ENCODE results near the gene ZBTB44. TPM values are rescaled to one million over a fixed set of nuclear protein-coding genes. Genes with fewer than 3 reads are reported as not detected.
A peak's percentile ranks its signal among the peaks of the same experiment; 100 is the strongest.

ZBTB44 gene
- total RNA-seq (2021; ENCODE audit: unreplicated experiment) = 66.4 TPM
- 16.9 TPM for polyA plus RNA-seq (2012; ENCODE audit: insufficient read length)
- Bru-seq, nascent RNA = percentile 93 among the genes with signal in this experiment
- BruChase-seq, experiment 1, labeled RNA remaining after a 2-hour chase = percentile 93 among the genes with signal in this experiment
- BruChase-seq, experiment 2, labeled RNA remaining after a 6-hour chase = percentile 94 among the genes with signal in this experiment
- long read RNA-seq, full-length matches to known transcripts = 5 of 32 reads
- long read RNA-seq, partial matches to known transcripts = 2 of 32 reads
- long read RNA-seq, other reads (novel, unspliced or antisense) = 25 of 32 reads

DNA sequence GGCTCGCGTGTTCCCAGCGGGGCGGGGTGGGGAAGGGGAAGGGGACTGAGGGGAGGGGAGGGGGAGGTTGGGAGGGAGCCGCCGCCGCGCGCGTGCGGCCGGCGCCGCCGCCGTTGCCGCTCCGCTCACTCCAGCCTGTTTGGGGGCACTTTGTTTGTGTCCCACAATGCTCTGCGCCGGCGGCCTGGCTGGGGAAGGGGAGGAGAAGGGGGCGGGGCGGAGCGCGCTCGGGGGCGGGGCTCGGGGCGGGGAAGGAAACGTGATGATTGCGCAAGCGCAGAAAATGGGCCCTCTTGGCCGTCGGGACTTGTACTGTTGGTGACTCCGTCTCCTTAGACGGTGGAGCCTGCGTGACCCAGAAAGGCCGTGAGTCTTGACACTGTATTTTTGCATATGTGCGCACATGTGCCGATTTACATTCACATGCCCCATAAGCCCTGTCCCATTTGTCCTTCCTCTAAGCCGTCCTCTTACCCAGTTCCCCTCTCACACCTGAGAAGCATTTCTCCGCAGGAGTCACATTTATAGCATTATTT, at the start of gene ZBTB44:
Gene ZBTB44, minus strand, starts transcription at position 168 of the 536 bp plus-strand sequence. CDS start 53,044 bp downstream, outside the sequence.
- intact Hi-C loops (cut with micrococcal nuclease; ENCODE audit: unreplicated experiment) = no loop called here
- 0 out of 2 replicates have a peak, but pooled peaks have one; percentile 14 for TF ChIP-seq SIN3A (IDR thresholded peaks at IDR 0.05; ENCODE audit: borderline replicate concordance, insufficient read depth, low read depth, low read length)
- TF ChIP-seq, protein P1, sequence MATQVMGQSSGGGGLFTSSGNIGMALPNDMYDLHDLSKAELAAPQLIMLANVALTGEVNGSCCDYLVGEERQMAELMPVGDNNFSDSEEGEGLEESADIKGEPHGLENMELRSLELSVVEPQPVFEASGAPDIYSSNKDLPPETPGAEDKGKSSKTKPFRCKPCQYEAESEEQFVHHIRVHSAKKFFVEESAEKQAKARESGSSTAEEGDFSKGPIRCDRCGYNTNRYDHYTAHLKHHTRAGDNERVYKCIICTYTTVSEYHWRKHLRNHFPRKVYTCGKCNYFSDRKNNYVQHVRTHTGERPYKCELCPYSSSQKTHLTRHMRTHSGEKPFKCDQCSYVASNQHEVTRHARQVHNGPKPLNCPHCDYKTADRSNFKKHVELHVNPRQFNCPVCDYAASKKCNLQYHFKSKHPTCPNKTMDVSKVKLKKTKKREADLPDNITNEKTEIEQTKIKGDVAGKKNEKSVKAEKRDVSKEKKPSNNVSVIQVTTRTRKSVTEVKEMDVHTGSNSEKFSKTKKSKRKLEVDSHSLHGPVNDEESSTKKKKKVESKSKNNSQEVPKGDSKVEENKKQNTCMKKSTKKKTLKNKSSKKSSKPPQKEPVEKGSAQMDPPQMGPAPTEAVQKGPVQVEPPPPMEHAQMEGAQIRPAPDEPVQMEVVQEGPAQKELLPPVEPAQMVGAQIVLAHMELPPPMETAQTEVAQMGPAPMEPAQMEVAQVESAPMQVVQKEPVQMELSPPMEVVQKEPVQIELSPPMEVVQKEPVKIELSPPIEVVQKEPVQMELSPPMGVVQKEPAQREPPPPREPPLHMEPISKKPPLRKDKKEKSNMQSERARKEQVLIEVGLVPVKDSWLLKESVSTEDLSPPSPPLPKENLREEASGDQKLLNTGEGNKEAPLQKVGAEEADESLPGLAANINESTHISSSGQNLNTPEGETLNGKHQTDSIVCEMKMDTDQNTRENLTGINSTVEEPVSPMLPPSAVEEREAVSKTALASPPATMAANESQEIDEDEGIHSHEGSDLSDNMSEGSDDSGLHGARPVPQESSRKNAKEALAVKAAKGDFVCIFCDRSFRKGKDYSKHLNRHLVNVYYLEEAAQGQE (IDR thresholded peaks at IDR 0.05; ENCODE audit: insufficient read depth in 1 of 2, low read depth in 2 of 2, low read length in 1 of 2) = no peak
- no peak for TF ChIP-seq TCF7L2 (IDR thresholded peaks at IDR 0.05; ENCODE audit: low read depth, low read length)
- TF ChIP-seq CTCF (IDR thresholded peaks at IDR 0.05) = no peak
- peak; percentile 75 for TF ChIP-seq POLR2AphosphoS5 (IDR thresholded peaks at IDR 0.05; ENCODE audit: low read depth, low read length)

DNA sequence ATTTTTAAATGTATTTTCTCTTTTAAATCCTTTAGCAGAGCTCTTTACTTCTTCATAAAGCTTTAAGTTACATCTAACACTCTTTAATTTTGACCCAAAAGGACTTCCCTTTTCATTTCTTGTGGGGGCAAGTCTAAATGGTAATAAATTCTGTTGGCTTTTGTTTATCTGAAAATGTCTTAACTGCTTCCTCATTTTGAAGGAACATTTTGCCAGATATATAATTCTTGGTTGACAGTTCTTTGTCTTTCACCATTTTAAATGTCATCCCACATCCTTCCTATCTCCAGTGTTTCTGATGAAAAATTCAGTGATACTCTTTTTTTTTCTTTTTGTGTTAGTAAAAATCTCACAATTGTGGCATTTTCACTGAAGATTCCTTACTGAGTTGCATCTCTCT, 44.7 kb upstream of the ZBTB44 start:
- ATAC-seq (no peak), DNase-seq (ENCODE audit: low read depth, low spot score) (no peak)
- intact Hi-C loops (cut with micrococcal nuclease; ENCODE audit: unreplicated experiment) (no loop called here), in situ Hi-C loops (cut with HindIII; ENCODE audit: low pct_unique_long_range_greater_than_20kb, low sequenced_read_pairs) (no loop called here)
- peaks cover 13% of the 10 kb centered on the region; the same call in 1 of the 2 replicates for H3K9me3 ChIP-seq (ENCODE audit: control insufficient read depth, insufficient read depth, low read depth, low read length)
- POLR2A ChIA-PET = no interaction called here
- no peak for TF ChIP-seq TCF7L2 (IDR thresholded peaks at IDR 0.05; ENCODE audit: low read depth, low read length)
- TF ChIP-seq CTCF (IDR thresholded peaks at IDR 0.05) = no peak
- TF ChIP-seq SIN3A (IDR thresholded peaks at IDR 0.05; ENCODE audit: borderline replicate concordance, insufficient read depth, low read depth, low read length) = no peak
- no peak for TF ChIP-seq POLR2AphosphoS5 (IDR thresholded peaks at IDR 0.05; ENCODE audit: low read depth, low read length)
- TF ChIP-seq, protein P1 (IDR thresholded peaks at IDR 0.05; ENCODE audit: insufficient read depth in 1 of 2, low read depth in 2 of 2, low read length in 1 of 2) = no peak
- no peaks in the 10 kb centered on the region for H3K4me1 ChIP-seq (ENCODE audit: control insufficient read depth, insufficient read depth, low read length)
- H3K27me3 ChIP-seq (ENCODE audit: control insufficient read depth, insufficient read depth, low read length) = no peaks in the 10 kb centered on the region; the same call in 1 of the 2 replicates
- H3K4me3 ChIP-seq (ENCODE audit: low read depth in 2 of 2, low read length in 2 of 2) = no peak overlapping the region
- BruUV-seq (replicated peaks) = no TSS peak
- CTCF ChIA-PET = no interaction called here
- H3K27ac ChIP-seq (ENCODE audit: low read length) = no peak overlapping the region
- H3K36me3 ChIP-seq (ENCODE audit: control insufficient read depth, insufficient read depth, low read length) = no peaks in the 10 kb centered on the region

More for the DNA sequence above, at the start of gene ZBTB44:
- POLR2A ChIA-PET = no interaction called here
- peak; percentile 90 for ATAC-seq
- Histone ChIP-seq H3K36me3 (ENCODE audit: control insufficient read depth, insufficient read depth, low read length) (no peaks in the 10 kb centered on the region; the same call in 1 of the 2 replicates), H3K9me3 (ENCODE audit: control insufficient read depth, insufficient read depth, low read depth, low read length) (no peaks in the 10 kb centered on the region), H3K27me3 (ENCODE audit: control insufficient read depth, insufficient read depth, low read length) (no peaks in the 10 kb centered on the region), H3K4me1 (ENCODE audit: control insufficient read depth, insufficient read depth, low read length) (peaks cover 36% of the 10 kb centered on the region), H3K4me3 (ENCODE audit: low read depth in 2 of 2, low read length in 2 of 2) (peak within 1 kb of the TSS; percentile 72 to 92), H3K27ac (ENCODE audit: low read length) (peak within 1 kb of the TSS; percentile 98)
- no TSS peak for BruUV-seq (replicated peaks)
- CTCF ChIA-PET = no interaction called here
- peak; percentile 45 for DNase-seq (ENCODE audit: low read depth, low spot score)
- in situ Hi-C loops (cut with HindIII; ENCODE audit: low pct_unique_long_range_greater_than_20kb, low sequenced_read_pairs) = no loop called here
